Fibroblast of the aortic adventitia (primary cell): ENCODE results near the gene RRP1B. TPM values are rescaled to one million over a fixed set of nuclear protein-coding genes. Genes with fewer than 3 reads are reported as not detected.

Experiments used
- DNase-seq: peaks from one replicate; pipeline ENCODE4 v3.0.0-alpha.2; 2010; ENCODE audit warnings: low read depth
- H3K4me3 ChIP-seq: 2 replicates; pipeline ENCODE4 v1.5.1; 2011; ENCODE audit warnings: low read depth, mild to moderate bottlenecking, control low read depth, low read length, moderate library complexity
- CTCF ChIP-seq: IDR thresholded peaks from 2 replicates; pipeline ENCODE4 v1.5.1; 2011; ENCODE audit warnings: mild to moderate bottlenecking, low read length, control low read depth, inconsistent platforms; ENCODE audit not compliant: insufficient read depth
- total RNA-seq: library from RNA; depleted of rRNA; stranded (reverse); fragments of >200 nt; gene quantifications from 2 replicates; pipeline ENCODE4 v1.2.3, GENCODE V29; 2012; ENCODE audit warnings: low replicate concordance

RRP1B gene
- total RNA-seq, 1 donor, result 24.2 TPM

GRCh38 chr21:43731476-43731875 is 72.1 kb downstream of the RRP1B start:
- no peak for DNase-seq
- H3K4me3 ChIP-seq, result no peak overlapping the region
- TF ChIP-seq CTCF, result no peak

- no peak for TF ChIP-seq CTCF
- peak; percentile 76 for DNase-seq
- H3K4me3 ChIP-seq, result peak overlapping the region; percentile 10
Measured at GRCh38 chr21:43731891-43732711, 72.7 kb downstream of the RRP1B start.

GRCh38 chr21:43733060-43733459 is 73.7 kb downstream of the RRP1B start:
- no peak overlapping the region for H3K4me3 ChIP-seq
- no peak for TF ChIP-seq CTCF
- DNase-seq, result no peak

GRCh38 chr21:43733529-43734071 is 74.2 kb downstream of the RRP1B start:
- no peak overlapping the region for H3K4me3 ChIP-seq
- DNase-seq, result peak; percentile 52
- no peak for TF ChIP-seq CTCF

- DNase-seq, result no peak
- TF ChIP-seq CTCF, result no peak
- no peak overlapping the region for H3K4me3 ChIP-seq
Measured at GRCh38 chr21:43734131-43734927, 75.0 kb downstream of the RRP1B start.

- H3K4me3 ChIP-seq, result no peak overlapping the region
- DNase-seq, result peak; percentile 63
- no peak for TF ChIP-seq CTCF
Measured at GRCh38 chr21:43734928-43735229, 75.5 kb downstream of the RRP1B start.
